HepG2 (cell line): ENCODE results near the gene DENND4C. TPM values are rescaled to one million over a fixed set of nuclear protein-coding genes. Genes with fewer than 3 reads are reported as not detected.

ENCODE experiments used
- ATAC-seq: fragments of 200-7000 bp; cut with Tn5 transposase; 3 replicates; pipeline ENCODE4 v1.9.1; 2020; ENCODE audit warnings: mild to moderate bottlenecking, moderate library complexity
- BruUV-seq: library from RNA; stranded (reverse); fragments of 400-500 nt; replicated peaks from 2 replicates; lab custom pipeline; 2021; lab: Mats Ljungman, UMichigan
- CTCF ChIA-PET: fragments of 300-600 bp; formaldehyde crosslinking; extraction: SDS; loops from one replicate; lab custom pipeline; 2021; ENCODE audit warnings: low total read pairs, inconsistent platforms, low intra/inter-chr PET ratio; lab: Yijun Ruan, JAX
- POLR2A ChIA-PET: fragments of 350-600 bp; sonication (Branson Sonifier 250); formaldehyde crosslinking; loops from one replicate; lab custom pipeline; 2020; ENCODE audit warnings: antibody characterized with exemption, inconsistent platforms; lab: Yijun Ruan, JAX
- DNase-seq: peaks from one replicate; pipeline ENCODE4 v3.0.0-alpha.2; 2015; ENCODE audit warnings: low spot score
- FAIRE-seq: peaks from 3 replicates; lab custom pipeline; 2011; peaks lifted over from hg19 to GRCh38; lab: Jason Lieb, UNC
- H2AFZ ChIP-seq: one replicate; pipeline ENCODE4 v1.6.1; 2011; ENCODE audit warnings: low read length, inconsistent platforms
- H3K27ac ChIP-seq: fragments of 300-600 bp; 3 replicates; pipeline ENCODE4 v1.8.0; 2011; ENCODE audit warnings: mixed run types, mild to moderate bottlenecking, mixed read lengths, low read length, inconsistent platforms; ENCODE audit not compliant: insufficient read depth; ENCODE audit errors: extremely low read length
- H3K27me3 ChIP-seq, 2 experiments: fragments of 200-600 bp in 1 of 2; 2 replicates in 1 of 2; 3 replicates in 1 of 2; pipeline versions ENCODE4 v1.6.0 to v1.8.0; 2011; ENCODE audit warnings: low read length in 2 of 2, mild to moderate bottlenecking in 2 of 2, moderate library complexity in 2 of 2, inconsistent platforms in 1 of 2; ENCODE audit not compliant: insufficient read depth in 2 of 2, control insufficient read depth in 1 of 2
- H3K36me3 ChIP-seq, 2 experiments: fragments of 200-600 bp in 1 of 2; replicated peaks in 1 of 2; 2 replicates in 1 of 2; 3 replicates in 1 of 2; pipeline versions ENCODE4 v1.5.1 to v1.8.0; 2011; ENCODE audit warnings: low read length in 2 of 2, inconsistent platforms in 1 of 2; ENCODE audit not compliant: insufficient read depth in 2 of 2, control insufficient read depth in 1 of 2
- H3K4me1 ChIP-seq: 2 replicates; pipeline ENCODE4 v1.5.1; 2012; ENCODE audit warnings: low read length, inconsistent platforms; ENCODE audit not compliant: insufficient read depth
- H3K4me2 ChIP-seq: 2 replicates; pipeline ENCODE4 v1.6.0; 2011; ENCODE audit warnings: low read depth, low read length, inconsistent platforms
- H3K4me3 ChIP-seq, 3 experiments: fragments of 200-600 bp in 1 of 3; sonication (generic), shearing (Covaris generic) in 1 of 3; replicated peaks in 1 of 3; 2 replicates each; pipeline ENCODE4 v1.5.1; 2011 to 2016; ENCODE audit warnings: low read length in 3 of 3, inconsistent platforms in 2 of 3, low read depth in 2 of 3, mild to moderate bottlenecking in 2 of 3, control low read depth in 1 of 3, mixed read lengths in 1 of 3; ENCODE audit not compliant: insufficient read depth in 1 of 3
- H3K79me2 ChIP-seq: one replicate; pipeline ENCODE4 v1.6.1; 2011; ENCODE audit warnings: low read length, inconsistent platforms; ENCODE audit not compliant: insufficient read depth
- H3K9ac ChIP-seq: 2 replicates; pipeline ENCODE4 v1.6.0; 2011; ENCODE audit warnings: mild to moderate bottlenecking, low read depth, low read length, inconsistent platforms; ENCODE audit not compliant: insufficient read depth
- H3K9me3 ChIP-seq: 2 replicates; pipeline ENCODE4 v1.5.1; 2012; ENCODE audit warnings: mild to moderate bottlenecking, low read length
- H4K20me1 ChIP-seq: 2 replicates; pipeline ENCODE4 v1.6.0; 2011; ENCODE audit warnings: inconsistent platforms, mild to moderate bottlenecking, low read length, moderate library complexity; ENCODE audit not compliant: insufficient read depth
- DPF2 ChIP-seq: sonication (generic); formaldehyde crosslinking; IDR thresholded peaks from 2 replicates; pipeline ENCODE4 v1.4.0; 2020; ENCODE audit warnings: mild to moderate bottlenecking, low read depth, missing genetic modification reagents, borderline replicate concordance
- MBD4 ChIP-seq: IDR thresholded peaks from 2 replicates; pipeline ENCODE4 v1.6.1; 2012; ENCODE audit warnings: low read length, inconsistent platforms, borderline replicate concordance
- NFIB ChIP-seq: sonication (generic); formaldehyde crosslinking; IDR thresholded peaks from 2 replicates; pipeline ENCODE4 v1.9.0; 2021; ENCODE audit warnings: missing genetic modification reagents, mild to moderate bottlenecking, borderline replicate concordance
- PHF5A ChIP-seq: IDR thresholded peaks from one replicate; pipeline ENCODE4 v1.6.1; 2018; ENCODE audit warnings: low read depth, missing genetic modification reagents; ENCODE audit not compliant: unreplicated experiment
- RFX1 ChIP-seq: fragments of 450-650 bp; IDR thresholded peaks from 2 replicates; pipeline ENCODE4 v1.6.1; 2017
- SNAPC5 ChIP-seq: sonication (generic); formaldehyde crosslinking; IDR thresholded peaks from 2 replicates; pipeline ENCODE4 v1.8.1; 2023; ENCODE audit warnings: mild to moderate bottlenecking, missing genetic modification reagents, borderline replicate concordance
- ZBTB40 ChIP-seq, 2 experiments: fragments of 450-650 bp in 1 of 2; sonication (generic) in 1 of 2; formaldehyde crosslinking in 1 of 2; IDR thresholded peaks; 2 replicates each; pipeline versions ENCODE4 v1.6.1 to v1.8.0; 2016 to 2022; ENCODE audit warnings: antibody characterized with exemption in 1 of 2, mild to moderate bottlenecking in 1 of 2, missing genetic modification reagents in 1 of 2
- ZC3H4 ChIP-seq: sonication (generic); formaldehyde crosslinking; IDR thresholded peaks from 2 replicates; pipeline ENCODE4 v1.4.0; 2020; ENCODE audit warnings: missing genetic modification reagents, borderline replicate concordance
- ZNF333 ChIP-seq: sonication (generic); formaldehyde crosslinking; IDR thresholded peaks from 2 replicates; pipeline ENCODE4 v1.4.0; 2020; ENCODE audit warnings: mild to moderate bottlenecking, missing genetic modification reagents, borderline replicate concordance
- ZNF501 ChIP-seq: sonication (generic); formaldehyde crosslinking; IDR thresholded peaks from 2 replicates; pipeline ENCODE4 v1.5.1; 2020; ENCODE audit warnings: mild to moderate bottlenecking, moderate library complexity, missing genetic modification reagents
- WGBS: methylation state at CpG from one replicate; pipeline ENCODE4 v1.1.6; 2017; ENCODE audit warnings: low lambda C conversion rate; 5-methylcytosine and 5-hydroxymethylcytosine counted together
- in situ Hi-C: cut with HindIII; loops from 2 replicates; pipeline ENCODE4 v1.10.0; 2017; ENCODE audit warnings: low pct_unique_long_range_greater_than_20kb; ENCODE audit not compliant: extremely low pct_ligation_motif_present
- intact Hi-C: fragments of 100-400 bp; cut with micrococcal nuclease; formaldehyde crosslinking; loops from one replicate; pipeline ENCODE4 v1.10.0; 2022; ENCODE audit not compliant: unreplicated experiment
- polyA plus RNA-seq, 8 experiments: library from polyadenylated mRNA; depleted of rRNA in 3 of 8; stranded (reverse) in 7 of 8; unstranded in 1 of 8; fragments of >200 nt; fragmentation: Illumina TruSeq in 4 of 8; extraction: Trizol in 4 of 8; gene quantifications; 2 replicates each; pipeline versions ENCODE4 v1.2.1 to v1.2.3, GENCODE V29; 2011 to 2016; ENCODE audit warnings: low read depth in 4 of 8, missing spikeins in 1 of 8, mixed read lengths in 1 of 8; ENCODE audit not compliant: insufficient read depth in 1 of 8
- total RNA-seq, 5 experiments: library from RNA; depleted of rRNA; stranded (reverse); fragments of >200 nt; fragmentation: Illumina TruSeq; extraction: Trizol; gene quantifications; 2 replicates each; pipeline ENCODE4 v1.2.3, GENCODE V29; 2016; ENCODE audit warnings: low read depth in 1 of 5

The DENND4C gene
- total and polyA plus RNA-seq, 2 of the 13 experiments (the other 11 are each of a cell fraction or from before 2014, with no cell fraction given) = 19.1 to 27.2 TPM

- ATAC-seq (no peak), DNase-seq (no peak), FAIRE-seq (no peak)
- Histone ChIP-seq H2AFZ (no peak overlapping the region), H3K79me2 (no peaks in the 10 kb centered on the region), H3K36me3 (peaks cover 0 to 11% of the 10 kb centered on the region in 2 experiments; a peak in 4 of 5 replicates), H3K4me1 (no peaks in the 10 kb centered on the region), H3K9me3 (no peaks in the 10 kb centered on the region), H4K20me1 (no peaks in the 10 kb centered on the region), H3K27me3 (no peaks in the 10 kb centered on the region), H3K4me3 (no peak overlapping the region), H3K4me2 (no peak overlapping the region), H3K9ac (no peak overlapping the region), H3K27ac (no peak overlapping the region)
- ChIA-PET POLR2A (no interaction called here), CTCF (no interaction called here)
- intact Hi-C loops = no loop called here
- in situ Hi-C loops = no loop called here
- no TSS peak for BruUV-seq
- WGBS = 97% methylated on average over 5 of the region's 5 CpGs
- TF ChIP-seq DPF2 (no peak), RFX1 (no peak), SNAPC5 (CRISPR knock-in tag) (no peak), ZNF501 (CRISPR knock-in tag) (no peak)
These were observed 76.1 kb downstream of the DENND4C start for GRCh38 chr9:19306568-19306967.

GRCh38 chr9:19310246-19310645 is 79.8 kb downstream of the DENND4C start:
- no peaks in the 10 kb centered on the region for H3K9me3 ChIP-seq
- WGBS = 100% methylated on average over 1 of the region's 1 CpG
- intact Hi-C loops = no loop called here
- ATAC-seq (no peak), DNase-seq (no peak), FAIRE-seq (no peak)
- no peaks in the 10 kb centered on the region for H3K4me1 ChIP-seq
- no peak overlapping the region for H3K9ac ChIP-seq
- no peaks in the 10 kb centered on the region for H4K20me1 ChIP-seq
- no peak overlapping the region for H2AFZ ChIP-seq
- BruUV-seq = no TSS peak
- CTCF ChIA-PET = no interaction called here
- no peaks in the 10 kb centered on the region for H3K79me2 ChIP-seq
- no peaks in the 10 kb centered on the region for H3K27me3 ChIP-seq
- POLR2A ChIA-PET = no interaction called here
- H3K4me2 ChIP-seq = no peak overlapping the region
- H3K27ac ChIP-seq = no peak overlapping the region
- peaks cover 0 to 6% of the 10 kb centered on the region in 2 experiments; a peak in 2 of 5 replicates for H3K36me3 ChIP-seq
- no peak overlapping the region for H3K4me3 ChIP-seq
- in situ Hi-C loops = no loop called here
- TF ChIP-seq ZC3H4 (CRISPR knock-in tag) (no peak), PHF5A (CRISPR knock-in tag) (no peak), NFIB (no peak), ZNF333 (CRISPR knock-in tag) (no peak), MBD4 (no peak), ZBTB40 (IDR thresholded peaks at IDR 0.05) (peak; percentile 46; the same call in 1 of the 2 replicates), ZBTB40 (CRISPR knock-in tag; IDR thresholded peaks at IDR 0.05) (peak; percentile 33; the same call in 1 of the 2 replicates)
